ENCODE measurements around the gene PPP6R2. TPM values are rescaled to one million over a fixed set of nuclear protein-coding genes. Genes with fewer than 3 reads are reported as not detected.

PPP6R2 gene
- total RNA-seq, 1 experiment from 2014 or later = 61.3 TPM

DNA sequence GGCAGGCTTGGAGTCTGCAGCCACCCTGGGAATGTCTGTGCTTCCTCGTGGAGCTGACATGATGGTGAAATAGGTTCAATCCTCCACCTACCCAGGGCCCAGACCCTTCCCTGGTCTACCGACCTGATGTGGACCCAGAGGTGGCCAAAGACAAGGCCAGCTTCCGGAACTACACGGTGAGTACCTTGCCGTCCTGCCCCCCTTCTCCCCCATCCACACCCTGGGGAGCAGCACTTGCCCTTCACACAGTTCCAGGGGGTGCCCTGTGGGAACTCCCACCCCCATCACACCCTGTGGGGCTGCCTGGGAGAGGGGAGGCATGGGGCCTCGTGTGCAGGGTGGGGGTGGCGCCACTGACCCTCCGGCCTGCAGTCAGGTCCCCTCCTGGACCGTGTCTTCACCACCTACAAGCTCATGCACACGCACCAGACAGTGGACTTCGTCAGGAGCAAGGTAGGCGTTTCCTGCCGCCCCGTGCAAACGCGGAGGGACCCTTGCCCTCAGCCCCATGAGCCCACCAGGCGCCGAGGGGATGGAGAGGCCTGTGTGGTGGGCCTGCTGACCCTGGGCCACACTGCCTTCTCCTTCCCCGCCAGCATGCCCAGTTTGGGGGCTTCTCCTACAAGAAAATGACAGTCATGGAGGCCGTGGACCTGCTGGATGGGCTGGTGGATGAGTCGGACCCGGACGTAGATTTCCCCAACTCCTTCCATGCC lies 144.3 kb downstream of the PPP6R2 start:
- Histone ChIP-seq H3K4me3 (replicated peaks in 1 of 2; ENCODE audit: low read depth in 1 of 2, low read length in 2 of 2) (no peak overlapping the region), H3K4me2 (ENCODE audit: low read length) (no peak overlapping the region), H3K9me3 (ENCODE audit: control insufficient read depth in 1 of 2, insufficient read depth in 1 of 2, low read depth in 1 of 2, low read length in 2 of 2) (no peaks in the 10 kb centered on the region), H4K20me1 (ENCODE audit: insufficient read depth) (no peaks in the 10 kb centered on the region), H3K9me2 (ENCODE audit: insufficient read depth) (no peaks in the 10 kb centered on the region), H3K79me2 (ENCODE audit: insufficient read depth, low read length) (no peaks in the 10 kb centered on the region), H3K36me3 (ENCODE audit: control insufficient read depth in 1 of 2, insufficient read depth in 2 of 2, low read length in 2 of 2) (no peaks in the 10 kb centered on the region), H2AFZ (ENCODE audit: low read depth, low read length, poor library complexity, severe bottlenecking) (no peak overlapping the region), H3K27ac (ENCODE audit: low read depth, low read length) (no peak overlapping the region; the same call in 1 of the 2 replicates), H3K27me3 (ENCODE audit: insufficient read depth, low read length) (no peaks in the 10 kb centered on the region), H3K9ac (ENCODE audit: low read length) (no peak overlapping the region), H3K4me1 (ENCODE audit: control insufficient read depth in 1 of 2, insufficient read depth in 2 of 2, low read length in 2 of 2) (peaks cover 6 to 19% of the 10 kb centered on the region in 2 experiments; a peak in 3 of 4 replicates)
- POLR2A ChIA-PET = no interaction called here
- intact Hi-C loops (cut with micrococcal nuclease) = no loop called here
- CTCF ChIA-PET = interaction anchor here (0.9 kb wide), 1 partner anchor 11 kb away, joined by 3 read pairs; no protein-coding TSS in a partner anchor
- RAD21 ChIA-PET (ENCODE audit: low non-redundant PET in 1 of 2, low total read pairs in 2 of 2, uncharacterized antibody in 2 of 2, unreplicated experiment in 2 of 2) = no interaction called here
- no TSS peak for BruUV-seq (replicated peaks)
- TF ChIP-seq EZH2 (IDR thresholded peaks at IDR 0.05) = no peak
- no peak for TF ChIP-seq JUND (IDR thresholded peaks at IDR 0.05)
- TF ChIP-seq POLR2AphosphoS5 (IDR thresholded peaks at IDR 0.05; ENCODE audit: low read depth, low read length) = no peak
- TF ChIP-seq, protein P1, sequence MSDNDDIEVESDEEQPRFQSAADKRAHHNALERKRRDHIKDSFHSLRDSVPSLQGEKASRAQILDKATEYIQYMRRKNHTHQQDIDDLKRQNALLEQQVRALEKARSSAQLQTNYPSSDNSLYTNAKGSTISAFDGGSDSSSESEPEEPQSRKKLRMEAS (IDR thresholded peaks at IDR 0.05) = no peak
- no peak for TF ChIP-seq EZH2phosphoT487 (IDR thresholded peaks at IDR 0.05; ENCODE audit: borderline replicate concordance)
- TF ChIP-seq SP1 (IDR thresholded peaks at IDR 0.05; ENCODE audit: low read depth) = no peak
- TF ChIP-seq, protein P2, sequence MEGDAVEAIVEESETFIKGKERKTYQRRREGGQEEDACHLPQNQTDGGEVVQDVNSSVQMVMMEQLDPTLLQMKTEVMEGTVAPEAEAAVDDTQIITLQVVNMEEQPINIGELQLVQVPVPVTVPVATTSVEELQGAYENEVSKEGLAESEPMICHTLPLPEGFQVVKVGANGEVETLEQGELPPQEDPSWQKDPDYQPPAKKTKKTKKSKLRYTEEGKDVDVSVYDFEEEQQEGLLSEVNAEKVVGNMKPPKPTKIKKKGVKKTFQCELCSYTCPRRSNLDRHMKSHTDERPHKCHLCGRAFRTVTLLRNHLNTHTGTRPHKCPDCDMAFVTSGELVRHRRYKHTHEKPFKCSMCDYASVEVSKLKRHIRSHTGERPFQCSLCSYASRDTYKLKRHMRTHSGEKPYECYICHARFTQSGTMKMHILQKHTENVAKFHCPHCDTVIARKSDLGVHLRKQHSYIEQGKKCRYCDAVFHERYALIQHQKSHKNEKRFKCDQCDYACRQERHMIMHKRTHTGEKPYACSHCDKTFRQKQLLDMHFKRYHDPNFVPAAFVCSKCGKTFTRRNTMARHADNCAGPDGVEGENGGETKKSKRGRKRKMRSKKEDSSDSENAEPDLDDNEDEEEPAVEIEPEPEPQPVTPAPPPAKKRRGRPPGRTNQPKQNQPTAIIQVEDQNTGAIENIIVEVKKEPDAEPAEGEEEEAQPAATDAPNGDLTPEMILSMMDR (IDR thresholded peaks at IDR 0.05 in 2 of 3, conservative IDR thresholded peaks at IDR 0.05 in 1 of 3; ENCODE audit: borderline replicate concordance in 1 of 3, insufficient read depth in 1 of 3, low read depth in 2 of 3, low read length in 2 of 3) = no peak
- no peak for TF ChIP-seq ELF1 (IDR thresholded peaks at IDR 0.05; ENCODE audit: borderline replicate concordance, low read depth)
- TF ChIP-seq TCF7L2 (IDR thresholded peaks at IDR 0.05; ENCODE audit: borderline replicate concordance, extremely low read depth, insufficient read depth, insufficient read length) = no peak
- TF ChIP-seq CBX3 (IDR thresholded peaks at IDR 0.05; ENCODE audit: low read depth) = no peak
- TF ChIP-seq SRF (IDR thresholded peaks at IDR 0.05; ENCODE audit: low read depth) = no peak
- TF ChIP-seq EGR1 (IDR thresholded peaks at IDR 0.05; ENCODE audit: low read depth) = no peak
- no peak for TF ChIP-seq CEBPB (IDR thresholded peaks at IDR 0.05; ENCODE audit: low read depth)
- TF ChIP-seq, protein P3, sequence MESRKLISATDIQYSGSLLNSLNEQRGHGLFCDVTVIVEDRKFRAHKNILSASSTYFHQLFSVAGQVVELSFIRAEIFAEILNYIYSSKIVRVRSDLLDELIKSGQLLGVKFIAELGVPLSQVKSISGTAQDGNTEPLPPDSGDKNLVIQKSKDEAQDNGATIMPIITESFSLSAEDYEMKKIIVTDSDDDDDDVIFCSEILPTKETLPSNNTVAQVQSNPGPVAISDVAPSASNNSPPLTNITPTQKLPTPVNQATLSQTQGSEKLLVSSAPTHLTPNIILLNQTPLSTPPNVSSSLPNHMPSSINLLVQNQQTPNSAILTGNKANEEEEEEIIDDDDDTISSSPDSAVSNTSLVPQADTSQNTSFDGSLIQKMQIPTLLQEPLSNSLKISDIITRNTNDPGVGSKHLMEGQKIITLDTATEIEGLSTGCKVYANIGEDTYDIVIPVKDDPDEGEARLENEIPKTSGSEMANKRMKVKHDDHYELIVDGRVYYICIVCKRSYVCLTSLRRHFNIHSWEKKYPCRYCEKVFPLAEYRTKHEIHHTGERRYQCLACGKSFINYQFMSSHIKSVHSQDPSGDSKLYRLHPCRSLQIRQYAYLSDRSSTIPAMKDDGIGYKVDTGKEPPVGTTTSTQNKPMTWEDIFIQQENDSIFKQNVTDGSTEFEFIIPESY (IDR thresholded peaks at IDR 0.05; ENCODE audit: extremely low read depth, insufficient replicate concordance, low read length) = no peak
- TF ChIP-seq, protein P4, sequence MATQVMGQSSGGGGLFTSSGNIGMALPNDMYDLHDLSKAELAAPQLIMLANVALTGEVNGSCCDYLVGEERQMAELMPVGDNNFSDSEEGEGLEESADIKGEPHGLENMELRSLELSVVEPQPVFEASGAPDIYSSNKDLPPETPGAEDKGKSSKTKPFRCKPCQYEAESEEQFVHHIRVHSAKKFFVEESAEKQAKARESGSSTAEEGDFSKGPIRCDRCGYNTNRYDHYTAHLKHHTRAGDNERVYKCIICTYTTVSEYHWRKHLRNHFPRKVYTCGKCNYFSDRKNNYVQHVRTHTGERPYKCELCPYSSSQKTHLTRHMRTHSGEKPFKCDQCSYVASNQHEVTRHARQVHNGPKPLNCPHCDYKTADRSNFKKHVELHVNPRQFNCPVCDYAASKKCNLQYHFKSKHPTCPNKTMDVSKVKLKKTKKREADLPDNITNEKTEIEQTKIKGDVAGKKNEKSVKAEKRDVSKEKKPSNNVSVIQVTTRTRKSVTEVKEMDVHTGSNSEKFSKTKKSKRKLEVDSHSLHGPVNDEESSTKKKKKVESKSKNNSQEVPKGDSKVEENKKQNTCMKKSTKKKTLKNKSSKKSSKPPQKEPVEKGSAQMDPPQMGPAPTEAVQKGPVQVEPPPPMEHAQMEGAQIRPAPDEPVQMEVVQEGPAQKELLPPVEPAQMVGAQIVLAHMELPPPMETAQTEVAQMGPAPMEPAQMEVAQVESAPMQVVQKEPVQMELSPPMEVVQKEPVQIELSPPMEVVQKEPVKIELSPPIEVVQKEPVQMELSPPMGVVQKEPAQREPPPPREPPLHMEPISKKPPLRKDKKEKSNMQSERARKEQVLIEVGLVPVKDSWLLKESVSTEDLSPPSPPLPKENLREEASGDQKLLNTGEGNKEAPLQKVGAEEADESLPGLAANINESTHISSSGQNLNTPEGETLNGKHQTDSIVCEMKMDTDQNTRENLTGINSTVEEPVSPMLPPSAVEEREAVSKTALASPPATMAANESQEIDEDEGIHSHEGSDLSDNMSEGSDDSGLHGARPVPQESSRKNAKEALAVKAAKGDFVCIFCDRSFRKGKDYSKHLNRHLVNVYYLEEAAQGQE (IDR thresholded peaks at IDR 0.05; ENCODE audit: low read depth) = no peak
- TF ChIP-seq YY1 (IDR thresholded peaks at IDR 0.05; ENCODE audit: extremely low read depth, insufficient replicate concordance, low read depth, low read length) = no peak
- DNase-seq (ENCODE audit: low read depth, low spot score) = no peak
- ATAC-seq = no peak
